Aorta (tissue), 5 donors: ENCODE measurements around the gene CFHR2. TPM values are rescaled to one million over a fixed set of nuclear protein-coding genes. Genes with fewer than 3 reads are reported as not detected.
A peak's percentile ranks its signal among the peaks of the same experiment; 100 is the strongest.
"Not testable (repeated sequence)": the region's sequence is repeated elsewhere in the genome, so short reads cannot be mapped to it uniquely, and the experiment has no call there.

Source experiments
- ATAC-seq: fragments of 200-7000 bp; cut with Tn5 transposase; one replicate; pipeline ENCODE4 v1.9.1; 2022; ENCODE audit warnings: moderate library complexity; ENCODE audit not compliant: low FRiP score
- DNase-seq, 2 donors: peaks; one replicate each; pipeline ENCODE4 v3.0.0-alpha.2; 2020
- H3K27ac ChIP-seq, 2 donors: one replicate each; pipeline ENCODE4 v1.5.1; 2013; ENCODE audit warnings: low read length in 2 of 2, mild to moderate bottlenecking in 2 of 2, moderate library complexity in 2 of 2, control low read depth in 1 of 2, inconsistent platforms in 1 of 2, low read depth in 1 of 2
- H3K27me3 ChIP-seq, 2 donors: one replicate each; pipeline ENCODE4 v1.6.1; 2013; ENCODE audit warnings: control low read depth in 1 of 2, low read length in 1 of 2, mild to moderate bottlenecking in 1 of 2, moderate library complexity in 1 of 2; ENCODE audit not compliant: insufficient read depth in 2 of 2, control insufficient read depth in 1 of 2
- H3K36me3 ChIP-seq, 2 donors: one replicate each; pipeline ENCODE4 v1.6.1; 2013; ENCODE audit warnings: control low read depth in 1 of 2, low read length in 1 of 2, mild to moderate bottlenecking in 1 of 2; ENCODE audit not compliant: insufficient read depth in 2 of 2, control insufficient read depth in 1 of 2
- H3K4me1 ChIP-seq, 2 donors: one replicate each; pipeline ENCODE4 v1.6.1; 2013; ENCODE audit warnings: low read length in 2 of 2, control low read depth in 1 of 2, mild to moderate bottlenecking in 1 of 2, moderate library complexity in 1 of 2; ENCODE audit not compliant: insufficient read depth in 2 of 2, control insufficient read depth in 1 of 2
- H3K4me3 ChIP-seq, 2 donors: one replicate each; pipeline ENCODE4 v1.5.1; 2013; ENCODE audit warnings: low read length in 2 of 2, control low read depth in 1 of 2, mild to moderate bottlenecking in 1 of 2
- H3K9me3 ChIP-seq: one replicate; pipeline ENCODE4 v1.6.1; 2013; ENCODE audit warnings: mild to moderate bottlenecking, low read length; ENCODE audit not compliant: control insufficient read depth
- WGBS, 2 donors: extraction: QIAGEN DNeasy Blood & Tissue Kit; methylation state at CpG; one replicate each; pipeline ENCODE4 v1.1.7; 2013; 5-methylcytosine and 5-hydroxymethylcytosine counted together
- intact Hi-C, 2 donors: fragments of 100-400 bp; cut with DNase I; formaldehyde crosslinking; loops; one replicate each; pipeline versions ENCODE4 v1.14.2 to v1.15.0; 2022
- polyA plus RNA-seq, 2 donors: library from polyadenylated mRNA; stranded (reverse); fragments of 200-250 nt; gene quantifications; one replicate each; pipeline ENCODE4 v1.2.3, GENCODE V29; 2013
- total RNA-seq, 2 donors: library from RNA; stranded (reverse); fragmentation: NEBNext Ultra II Directional; extraction: Animal tissue kit (Norgen Biotek cat#: 25700); gene quantifications; one replicate each; pipeline ENCODE4 v1.2.1, GENCODE V29; 2021
- donor health status: healthy with polysubstance abuse.
- donor health status: Bipolar disorder and iron deficiency.
- donor health status: DM: no; HTN: no; CAD: no.
- donor health status: DM: no; HTN: no; CAD: no.
- donor health status: DM: yes; HTN: yes; CAD: no.

Gene CFHR2
- total and polyA plus RNA-seq, 4 donors: not detected

DNA sequence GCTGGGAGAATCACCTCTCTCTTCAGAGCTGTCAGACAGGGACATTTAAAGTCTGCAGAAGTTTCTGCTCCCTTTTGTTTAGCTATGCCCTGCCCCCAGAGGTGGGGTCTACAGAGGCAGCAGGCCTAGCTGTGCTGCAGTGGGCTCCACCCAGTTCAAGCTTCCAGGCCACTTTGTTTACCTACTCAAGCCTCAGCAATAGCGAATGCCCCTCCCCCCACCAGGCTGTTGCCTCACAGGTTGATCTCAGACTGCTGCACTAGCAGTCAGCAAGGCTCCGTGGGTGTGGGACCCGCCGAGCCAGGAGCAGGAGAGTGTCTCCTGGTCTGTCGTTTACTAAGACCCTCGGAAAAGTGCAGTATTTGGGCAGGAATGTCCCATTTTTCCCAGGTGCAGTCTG, 2.1 kb upstream of the CFHR2 start:
- peak in 1 of 2 donors; percentile 59 for DNase-seq
- H3K4me1 ChIP-seq, intact Hi-C loops, H3K27me3 ChIP-seq, H3K36me3 ChIP-seq, H3K9me3 ChIP-seq, H3K27ac ChIP-seq, ATAC-seq, H3K4me3 ChIP-seq: not testable (repeated sequence)
- 75 to 78% methylated on average over 6 of the region's 6 CpGs for WGBS, 2 donors

DNA sequence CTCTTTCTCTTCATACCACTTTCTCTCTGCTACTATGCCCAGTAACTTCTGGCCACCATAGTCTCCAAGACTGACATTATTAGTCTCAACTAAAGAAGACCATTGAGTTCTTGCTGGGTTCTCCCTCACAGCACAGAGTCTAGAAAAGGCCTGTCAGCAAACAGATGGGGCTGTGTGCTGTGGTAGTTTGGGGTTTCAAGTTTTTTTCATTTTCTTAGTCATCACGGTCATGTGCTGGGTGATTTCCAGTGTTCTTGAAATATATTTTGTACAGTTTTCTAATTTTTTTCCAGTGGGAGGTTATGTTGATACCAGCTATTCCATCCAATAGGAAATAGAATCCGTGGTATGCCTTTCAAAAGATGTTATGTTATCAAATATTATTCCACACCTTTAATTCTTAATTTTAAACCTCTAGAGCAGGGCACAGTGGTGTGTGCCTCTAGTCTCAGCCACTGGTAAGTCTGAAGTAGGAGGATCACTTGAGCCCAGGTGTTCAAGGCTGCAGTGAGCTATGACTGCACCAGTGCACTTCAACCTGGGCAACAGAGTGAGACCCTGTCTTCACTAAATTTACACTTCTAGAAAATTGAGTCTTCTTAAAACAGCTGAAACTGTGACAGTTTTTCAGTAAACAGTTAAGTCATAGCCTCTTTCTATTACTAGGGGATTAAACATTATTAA, 8.3 kb downstream of the CFHR2 start:
- intact Hi-C loops: no loop called here
- Histone ChIP-seq H3K27me3 (no peaks in the 10 kb centered on the region), H3K9me3 (no peaks in the 10 kb centered on the region), H3K4me3 (no peak overlapping the region), H3K4me1 (no peaks in the 10 kb centered on the region), H3K36me3 (no peaks in the 10 kb centered on the region), H3K27ac (no peak overlapping the region)
- 57 to 64% methylated on average over 2 of the region's 2 CpGs for WGBS, 2 donors
- DNase-seq: peak in 1 of 2 donors; percentile 24
- ATAC-seq: no peak

GRCh38 chr1:196954778-196955177, 11.2 kb downstream of the CFHR2 start:
- H3K9me3 ChIP-seq: no peaks in the 10 kb centered on the region
- ATAC-seq: no peak
- H3K4me1 ChIP-seq: no peaks in the 10 kb centered on the region
- no peak overlapping the region for H3K4me3 ChIP-seq
- WGBS, 2 donors: 67 to 71% methylated on average over 2 of the region's 2 CpGs
- H3K27ac ChIP-seq: no peak overlapping the region
- no peaks in the 10 kb centered on the region for H3K27me3 ChIP-seq
- no peaks in the 10 kb centered on the region for H3K36me3 ChIP-seq
- intact Hi-C loops: no loop called here
- peak in 1 of 2 donors; percentile 51 for DNase-seq

DNA sequence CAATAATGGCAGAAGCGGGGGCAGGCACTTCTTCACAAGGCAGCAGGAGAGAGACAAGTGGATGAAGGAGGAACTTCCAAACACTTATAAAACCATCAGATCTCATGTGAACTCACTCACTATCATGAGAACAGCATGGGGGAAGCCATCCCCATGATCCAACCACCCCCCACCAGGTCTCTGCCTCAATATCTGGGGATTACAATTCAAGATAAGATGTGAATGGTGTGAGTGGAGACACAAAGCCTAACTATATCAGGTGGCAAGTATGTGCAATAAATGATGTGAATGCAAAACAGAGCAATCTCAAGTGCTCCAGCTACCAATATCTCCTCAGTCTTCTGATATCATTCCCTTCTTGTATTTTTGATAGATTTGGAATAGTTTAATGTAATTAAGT, 12.4 kb downstream of the CFHR2 start:
- no peak overlapping the region for H3K27ac ChIP-seq
- H3K27me3 ChIP-seq: no peaks in the 10 kb centered on the region
- ATAC-seq: no peak
- peak in 1 of 2 donors; percentile 21 for DNase-seq
- 95 to 100% methylated on average over 1 of the region's 1 CpG for WGBS, 2 donors
- intact Hi-C loops: no loop called here
- no peaks in the 10 kb centered on the region for H3K4me1 ChIP-seq
- no peak overlapping the region for H3K4me3 ChIP-seq
- no peaks in the 10 kb centered on the region for H3K9me3 ChIP-seq
- no peaks in the 10 kb centered on the region for H3K36me3 ChIP-seq

DNA sequence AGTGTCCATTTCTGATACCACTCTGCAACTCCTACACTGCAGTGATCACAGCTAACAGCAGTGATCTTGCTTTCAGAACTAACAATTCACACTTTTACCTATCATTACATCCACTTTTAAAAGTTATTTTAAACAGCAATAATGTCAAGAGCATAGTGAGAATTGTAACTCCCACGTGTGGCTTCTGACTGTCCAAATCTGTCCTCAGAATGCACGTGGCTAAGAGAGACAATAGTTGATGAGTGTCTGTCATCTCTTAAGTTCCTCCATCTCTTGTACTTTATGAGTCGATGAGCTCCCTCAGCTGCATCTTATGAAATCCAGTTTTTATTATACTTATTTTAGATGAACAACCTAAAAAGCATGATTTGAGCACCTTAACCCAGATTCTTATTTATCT, 17.3 kb downstream of the CFHR2 start:
- Histone ChIP-seq H3K27ac (no peak overlapping the region), H3K4me3 (no peak overlapping the region), H3K4me1 (no peaks in the 10 kb centered on the region), H3K27me3 (no peaks in the 10 kb centered on the region), H3K9me3 (no peaks in the 10 kb centered on the region), H3K36me3 (no peaks in the 10 kb centered on the region)
- intact Hi-C loops: no loop called here
- 61 to 65% methylated on average over 3 of the region's 3 CpGs for WGBS, 2 donors
- no peak for DNase-seq
- no peak for ATAC-seq

DNA sequence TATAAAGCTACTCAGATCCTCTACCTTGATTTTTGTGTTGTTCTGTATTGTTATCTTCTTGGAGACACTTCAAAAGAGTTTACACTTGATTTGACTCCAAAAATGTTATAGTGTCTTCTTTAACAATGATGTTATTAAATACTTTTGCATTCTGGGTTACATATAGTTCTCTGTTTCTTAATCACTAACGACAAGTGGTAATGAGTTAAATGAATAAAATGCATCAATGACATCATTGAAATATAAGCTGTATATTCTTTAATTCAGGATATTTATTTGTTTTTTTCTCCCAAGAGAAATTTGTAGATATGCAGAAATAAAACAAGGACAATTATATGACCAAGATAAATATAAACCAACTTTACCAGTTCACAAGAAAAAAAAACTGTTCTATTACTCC, 26.6 kb downstream of the CFHR2 start:
- no peaks in the 10 kb centered on the region for H3K9me3 ChIP-seq
- H3K36me3 ChIP-seq: no peaks in the 10 kb centered on the region
- no peaks in the 10 kb centered on the region for H3K27me3 ChIP-seq
- H3K4me1 ChIP-seq: no peaks in the 10 kb centered on the region
- H3K4me3 ChIP-seq: no peak overlapping the region
- ATAC-seq: no peak
- no peak for DNase-seq
- H3K27ac ChIP-seq: no peak overlapping the region
- intact Hi-C loops: no loop called here
- 80 to 94% methylated on average over 1 of the region's 1 CpG for WGBS, 2 donors

- no peak for DNase-seq
- WGBS, 2 donors: 87 to 90% methylated on average over 4 of the region's 4 CpGs
- ATAC-seq: no peak
Observed at GRCh38 chr1:196976278-196976677, 32.7 kb downstream of the CFHR2 start.

GRCh38 chr1:196977278-196977677, 33.7 kb downstream of the CFHR2 start, which contains the start of gene CFHR5:
TSS of gene CFHR5 (plus strand) at chr1:196977556. CDS start at chr1:196977665, 109 bp downstream.
- Histone ChIP-seq H3K9me3 (no peaks in the 10 kb centered on the region), H3K27ac (no peak within 1 kb of the TSS), H3K4me1 (no peaks in the 10 kb centered on the region), H3K4me3 (no peak within 1 kb of the TSS), H3K27me3 (no peaks in the 10 kb centered on the region), H3K36me3 (no peaks in the 10 kb centered on the region)
- WGBS, 2 donors: 66 to 70% methylated on average over 5 of the region's 5 CpGs
- ATAC-seq: no peak
- DNase-seq: no peak
- intact Hi-C loops: no loop called here

More at GRCh38 chr1:196976278-196976677, 32.7 kb downstream of the CFHR2 start:
- intact Hi-C loops: no loop called here
- Histone ChIP-seq H3K4me1 (no peaks in the 10 kb centered on the region), H3K9me3 (no peaks in the 10 kb centered on the region), H3K4me3 (no peak overlapping the region), H3K27ac (no peak overlapping the region), H3K27me3 (no peaks in the 10 kb centered on the region), H3K36me3 (no peaks in the 10 kb centered on the region)

DNA sequence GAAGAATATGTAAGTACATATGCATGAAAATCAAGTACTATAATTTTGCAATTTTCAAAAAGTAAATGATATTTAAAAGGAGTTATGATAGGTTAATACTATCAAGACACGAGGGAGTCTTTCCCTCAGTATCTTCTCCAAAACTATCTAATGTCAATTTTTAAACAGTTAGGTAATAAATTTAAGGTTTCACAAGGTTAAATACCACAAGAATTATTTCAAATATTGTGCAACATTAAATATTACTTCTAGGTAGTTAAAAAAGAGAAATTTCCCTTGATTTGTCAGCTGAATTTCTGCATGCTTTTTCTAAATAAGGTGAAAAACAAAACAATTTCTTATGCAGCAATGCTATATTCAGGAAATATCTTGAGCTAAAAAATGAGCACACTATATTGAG, 37.3 kb downstream of the CFHR2 start:
- DNase-seq (no peak), ATAC-seq (no peak)
- Histone ChIP-seq H3K9me3 (no peaks in the 10 kb centered on the region), H3K27ac (no peak overlapping the region), H3K27me3 (no peaks in the 10 kb centered on the region), H3K4me1 (no peaks in the 10 kb centered on the region), H3K4me3 (no peak overlapping the region), H3K36me3 (no peaks in the 10 kb centered on the region)
- intact Hi-C loops: no loop called here
- 89 to 90% methylated on average over 1 of the region's 1 CpG for WGBS, 2 donors
